HG03159 (cell line): ENCODE data around the gene SHISA7.

Experiments used
- ATAC-seq: cut with Tn5 transposase; IDR thresholded peaks from one replicate; pipeline ENCODE4 v1.9.1; 2021; ENCODE audit warnings: mild to moderate bottlenecking, moderate library complexity; ENCODE audit not compliant: unreplicated experiment

SHISA7 gene

DNA sequence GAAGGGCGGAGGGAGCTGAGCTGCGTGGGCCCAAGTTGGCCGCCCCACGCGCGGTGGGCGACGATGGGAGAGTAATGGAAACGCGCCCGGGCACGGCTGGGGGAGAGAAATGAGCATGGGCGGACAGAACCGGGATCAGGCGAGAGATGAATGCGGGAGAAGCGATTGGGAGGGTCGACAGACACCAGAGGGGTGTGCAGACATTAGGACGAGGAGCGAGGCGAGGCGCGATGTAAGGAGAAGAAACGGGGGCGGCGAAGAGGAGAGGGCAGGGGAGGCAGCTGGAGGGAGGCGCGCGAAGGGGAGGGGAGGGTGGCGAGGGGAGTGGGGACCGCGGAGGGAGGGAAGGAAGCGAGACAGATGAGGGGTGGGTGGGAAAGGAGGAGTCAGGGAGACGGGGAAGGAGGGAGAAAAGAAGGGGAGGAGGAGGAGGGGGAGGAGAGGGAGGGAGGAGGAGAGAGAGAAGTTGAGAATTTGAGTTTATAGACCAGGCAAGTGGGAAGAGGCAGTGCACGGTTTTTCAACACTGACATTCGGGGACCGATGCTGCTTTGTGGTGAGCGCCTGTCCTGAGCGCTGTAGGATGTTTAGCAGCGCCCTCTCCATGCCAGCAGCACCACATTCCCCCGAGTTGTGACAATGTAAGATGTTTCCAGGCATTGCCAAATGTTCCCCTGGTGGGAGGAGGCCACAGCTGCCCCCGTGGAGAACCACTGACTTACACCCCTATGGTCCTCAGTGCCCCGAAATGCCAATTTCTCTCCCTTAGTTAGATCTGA is at the start of gene SHISA7:
Gene SHISA7, minus strand, starts transcription at position 256 of the 779 bp plus-strand sequence. CDS start 437 bp downstream, outside the sequence.
- ATAC-seq = no peak

DNA sequence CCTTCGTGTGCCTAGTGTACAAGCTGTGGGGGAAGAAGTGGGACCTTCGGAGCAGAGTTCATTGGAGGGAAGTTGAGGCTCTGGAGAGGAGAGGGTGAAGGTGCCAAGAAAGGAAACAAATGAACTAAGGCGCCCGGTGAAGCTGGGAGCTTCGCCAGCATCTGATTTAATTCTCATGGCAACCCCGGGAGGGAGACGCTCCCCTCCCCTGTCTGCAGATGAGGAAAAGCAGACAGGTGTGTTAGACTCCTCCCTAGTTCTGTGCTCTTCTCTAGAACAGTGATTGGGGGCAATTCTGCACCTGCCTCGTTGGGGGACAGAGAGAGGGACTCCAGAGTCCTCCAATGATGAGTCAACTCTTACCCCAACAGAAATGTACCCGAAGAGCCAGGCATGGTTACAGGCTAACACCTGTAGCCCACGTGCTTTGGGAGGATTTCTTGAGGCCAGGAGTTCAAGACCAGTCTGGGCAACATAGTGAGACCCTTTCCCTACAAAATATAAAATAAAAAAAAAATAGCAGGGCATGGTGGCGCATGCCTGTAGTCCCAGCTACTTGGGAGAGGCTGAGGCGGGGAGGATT is 49.4 kb upstream of the SHISA7 start:
- no peak for ATAC-seq

DNA sequence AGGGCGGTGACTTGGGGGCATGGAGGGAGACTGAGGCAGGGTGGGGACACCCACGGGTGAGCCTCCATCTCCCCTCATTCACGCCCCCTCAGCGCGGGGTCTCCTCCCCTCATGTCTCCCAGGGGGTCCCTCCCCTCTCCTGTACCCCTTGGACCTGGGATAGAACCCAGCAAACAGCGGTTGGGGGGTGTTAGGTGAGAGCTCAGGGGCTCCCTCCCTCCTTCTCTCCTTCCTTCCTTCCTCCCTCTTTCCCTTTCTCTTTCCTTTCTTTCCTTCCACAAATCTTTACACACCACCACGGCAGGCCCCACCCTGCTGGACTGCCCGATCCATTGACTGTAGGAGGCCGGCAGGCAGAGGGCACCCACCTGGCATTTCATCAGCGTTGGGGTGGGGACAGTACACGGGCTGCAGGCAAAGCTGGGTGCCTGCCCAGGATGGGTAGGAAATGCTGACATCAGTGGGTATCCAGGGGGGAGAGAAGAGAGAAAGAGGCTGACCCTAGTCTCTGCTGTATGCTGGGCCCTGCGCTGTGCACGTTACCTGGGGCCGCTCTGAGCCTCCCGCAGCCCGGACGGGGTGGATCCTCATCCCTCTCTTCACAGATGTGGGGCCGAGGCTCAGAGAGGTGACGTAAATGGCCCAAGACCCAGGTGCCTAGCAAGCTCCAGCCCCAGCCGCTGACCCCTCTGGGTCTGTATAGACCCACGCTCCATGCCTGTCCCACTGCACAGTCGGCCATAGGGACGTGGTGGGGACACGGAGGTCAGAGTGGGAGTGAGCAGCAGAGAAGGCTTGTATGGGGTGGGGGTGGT is 48.7 kb upstream of the SHISA7 start:
- ATAC-seq = no peak

DNA sequence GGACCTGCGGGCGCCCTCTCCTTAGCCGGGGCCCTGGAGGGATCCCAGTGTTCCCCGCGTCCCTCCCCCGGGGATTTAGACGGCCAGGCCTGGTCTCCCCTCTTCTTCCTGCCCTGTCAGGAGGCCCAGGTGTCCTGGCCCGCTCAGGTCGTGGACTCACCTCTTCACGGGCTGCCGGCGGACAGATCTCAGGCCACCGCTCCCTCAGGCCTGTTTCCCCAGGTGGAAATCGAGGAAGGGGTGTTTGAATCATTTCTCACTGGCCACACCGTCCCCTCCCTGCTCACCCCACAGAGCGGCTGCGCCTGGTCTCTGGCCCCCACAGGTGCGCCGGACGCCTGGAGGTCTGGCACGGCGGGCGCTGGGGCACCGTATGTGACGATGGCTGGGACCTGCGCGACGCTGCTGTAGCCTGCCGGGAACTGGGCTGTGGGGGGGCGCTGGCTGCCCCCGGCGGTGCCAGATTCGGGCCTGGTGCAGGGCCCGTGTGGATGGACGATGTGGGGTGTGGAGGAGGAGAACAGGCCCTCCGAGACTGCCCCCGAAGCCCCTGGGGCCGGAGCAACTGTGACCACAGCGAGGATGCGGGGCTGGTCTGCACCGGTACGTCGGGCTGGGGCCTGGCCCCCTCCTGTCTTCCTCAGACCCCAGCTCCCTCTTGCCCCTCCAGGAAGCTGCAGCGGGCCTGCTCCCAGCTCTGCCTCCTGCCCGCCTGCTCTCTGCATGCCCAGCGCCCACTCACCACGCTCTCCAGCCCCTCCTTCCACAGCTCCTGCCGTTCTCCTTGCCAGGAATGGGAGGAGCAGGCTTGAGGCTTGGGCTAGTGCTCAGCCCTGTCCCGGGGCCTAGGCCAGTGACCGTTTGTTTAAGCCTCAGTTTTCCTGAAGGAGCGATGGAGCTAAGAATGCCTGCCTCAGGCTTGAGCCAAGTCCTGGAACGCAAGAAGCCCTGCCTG is 47.7 kb upstream of the SHISA7 start:
- no peak for ATAC-seq

DNA sequence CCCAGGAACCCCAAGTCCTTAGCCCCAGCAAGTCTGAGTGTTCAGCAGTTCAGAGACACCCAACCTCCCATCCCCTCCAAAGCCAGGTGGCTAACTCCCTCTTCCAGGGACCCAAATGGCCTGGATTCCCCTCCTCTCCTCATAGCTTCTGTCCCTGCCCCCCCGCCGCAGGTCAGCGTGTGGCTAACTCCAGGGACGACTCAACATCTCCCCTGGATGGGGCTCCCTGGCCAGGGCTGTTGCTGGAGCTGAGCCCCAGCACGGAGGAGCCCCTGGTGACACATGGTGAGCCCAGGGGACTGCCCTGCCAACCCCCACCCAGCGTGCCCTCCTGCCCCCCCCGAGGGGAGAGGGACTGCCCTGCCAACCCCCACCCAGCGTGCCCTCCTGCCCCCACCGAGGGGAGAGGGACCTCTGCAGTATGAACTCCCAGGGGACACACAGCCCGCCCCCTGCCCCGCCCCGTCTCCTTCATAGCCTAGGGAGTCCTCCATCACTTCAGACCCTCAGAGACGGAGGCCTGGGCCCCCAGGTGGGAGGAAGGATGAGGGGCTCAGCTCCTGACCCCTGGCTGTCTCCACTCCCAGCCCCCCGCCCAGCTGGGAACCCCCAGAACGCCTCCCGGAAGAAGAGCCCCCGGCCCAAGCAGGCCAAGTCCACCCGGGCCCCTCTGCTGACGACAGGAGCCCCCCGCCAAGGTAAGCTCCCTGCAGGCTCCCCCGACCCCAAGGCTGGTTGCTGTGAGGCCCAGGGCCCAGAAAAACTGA is 46.8 kb upstream of the SHISA7 start:
- no peak for ATAC-seq

DNA sequence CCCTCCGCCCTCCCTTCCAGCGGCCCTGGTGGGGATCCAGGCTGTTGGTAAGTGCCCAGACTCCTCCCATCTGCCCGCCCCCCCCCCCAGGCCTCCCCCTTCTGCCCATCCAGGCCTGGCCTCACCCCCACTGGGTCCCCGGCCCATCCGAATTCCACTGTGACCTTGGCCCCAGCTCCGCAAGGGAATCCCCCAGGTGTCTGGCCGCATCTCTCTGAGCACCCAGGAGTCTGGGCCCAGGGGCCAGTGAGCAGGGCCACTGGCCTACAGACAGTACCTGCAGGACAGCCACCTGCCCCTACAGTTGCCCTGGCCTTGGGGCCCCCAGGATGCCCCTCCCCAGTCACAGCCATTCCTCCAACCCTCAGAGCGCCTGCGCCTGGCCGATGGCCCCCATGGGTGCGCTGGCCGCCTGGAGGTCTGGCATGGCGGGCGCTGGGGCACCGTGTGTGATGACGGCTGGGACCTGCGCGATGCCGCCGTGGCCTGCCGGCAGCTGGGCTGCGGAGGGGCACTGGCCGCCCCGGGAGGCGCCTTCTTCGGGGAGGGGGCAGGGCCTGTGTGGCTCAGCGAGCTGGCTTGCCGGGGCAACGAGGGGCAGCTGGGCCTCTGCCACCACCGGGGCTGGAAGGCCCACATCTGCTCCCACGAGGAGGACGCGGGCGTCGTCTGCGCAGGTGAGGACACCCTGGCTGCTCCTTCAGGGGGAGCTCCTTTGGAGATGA is 46.0 kb upstream of the SHISA7 start:
- no peak for ATAC-seq

DNA sequence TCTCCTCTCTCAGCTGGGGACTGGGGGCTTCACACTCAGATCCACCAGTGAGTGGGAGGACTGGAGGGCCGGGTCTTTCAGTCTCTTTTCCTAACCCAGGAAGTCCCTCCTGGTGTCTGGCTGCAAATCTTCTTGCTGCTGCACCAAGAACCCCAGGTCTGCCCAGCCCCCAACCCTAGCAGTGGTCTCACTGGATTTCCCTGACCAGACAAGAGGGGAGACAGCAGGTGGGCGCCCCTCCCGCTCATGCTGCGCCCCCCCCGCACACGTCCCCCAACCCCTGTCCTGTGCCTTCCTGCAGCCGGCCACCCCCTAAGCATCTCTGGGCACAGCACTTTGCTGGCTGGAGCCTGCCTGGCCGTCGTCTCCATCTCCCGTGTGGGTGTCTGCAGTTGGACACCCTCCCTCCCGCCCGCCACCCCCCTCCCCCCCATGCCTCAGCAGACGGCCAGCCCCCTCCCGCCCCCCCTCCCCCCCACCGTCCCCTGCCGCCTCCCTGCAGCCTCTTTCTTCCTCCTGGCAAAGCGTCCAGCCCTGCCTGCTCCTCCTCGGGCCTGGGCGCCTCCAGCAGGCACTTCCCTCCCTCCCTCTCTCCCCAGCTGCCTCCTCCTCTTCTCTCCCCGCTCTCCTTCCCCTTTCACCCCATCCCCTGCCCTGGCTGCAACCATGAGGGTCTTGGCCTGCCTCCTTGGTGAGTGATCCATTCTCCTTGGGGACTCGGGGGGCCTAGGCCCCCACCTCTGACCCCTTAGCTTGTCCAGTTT is 45.0 kb upstream of the SHISA7 start, which contains the start of gene SSC5D:
Gene SSC5D, plus strand, starts transcription at position 513 of the 764 bp plus-strand sequence. Its CDS starts 154 bp downstream, at position 667.
- ATAC-seq = no peak

DNA sequence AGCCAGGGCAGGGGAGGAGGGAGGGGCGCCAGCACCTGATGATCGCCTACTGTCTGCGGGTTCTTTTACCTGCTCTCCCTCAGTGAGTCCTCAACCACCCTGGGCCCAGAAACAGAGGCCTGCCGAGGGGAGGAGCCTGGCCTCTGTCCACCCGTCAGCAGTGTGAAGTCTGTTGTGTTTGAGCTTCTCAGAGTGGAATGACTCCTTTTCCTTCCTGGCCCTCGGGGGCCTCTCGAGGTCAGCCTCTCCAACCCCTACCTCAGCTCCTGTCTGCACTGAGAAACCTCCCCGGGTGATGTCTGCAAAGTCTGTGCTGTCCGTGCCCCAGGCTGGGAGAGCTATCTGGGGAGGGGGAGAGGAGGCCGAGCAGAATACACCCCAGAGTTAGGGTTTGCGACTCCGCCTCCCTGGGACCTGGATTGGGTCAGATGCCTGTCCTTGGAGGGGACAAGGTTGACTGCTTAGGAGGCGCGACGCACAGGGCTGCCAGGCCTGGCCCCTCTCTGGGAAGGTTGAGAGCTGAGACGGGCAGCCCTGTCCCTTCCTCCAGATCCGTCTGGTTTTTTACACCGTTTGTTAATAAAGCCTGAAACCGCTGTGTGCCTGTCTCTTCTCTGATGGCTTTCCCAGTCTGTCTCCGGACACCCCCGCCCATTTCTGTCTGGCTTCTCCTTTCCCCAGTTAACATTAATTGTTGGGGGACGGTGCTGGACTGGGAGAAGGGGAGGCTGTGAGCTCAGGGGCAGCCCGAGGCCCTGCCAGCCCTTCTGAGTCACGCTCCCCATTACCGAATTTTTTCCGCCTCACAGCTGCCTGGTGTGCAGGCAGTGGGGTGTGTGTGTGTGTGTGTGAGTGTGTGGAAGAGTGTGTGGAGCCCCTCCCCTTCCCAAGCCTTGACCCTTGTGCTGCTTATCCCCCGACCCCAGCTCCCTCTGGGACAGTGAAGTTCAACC is 44.1 kb upstream of the SHISA7 start:
- no peak for ATAC-seq

DNA sequence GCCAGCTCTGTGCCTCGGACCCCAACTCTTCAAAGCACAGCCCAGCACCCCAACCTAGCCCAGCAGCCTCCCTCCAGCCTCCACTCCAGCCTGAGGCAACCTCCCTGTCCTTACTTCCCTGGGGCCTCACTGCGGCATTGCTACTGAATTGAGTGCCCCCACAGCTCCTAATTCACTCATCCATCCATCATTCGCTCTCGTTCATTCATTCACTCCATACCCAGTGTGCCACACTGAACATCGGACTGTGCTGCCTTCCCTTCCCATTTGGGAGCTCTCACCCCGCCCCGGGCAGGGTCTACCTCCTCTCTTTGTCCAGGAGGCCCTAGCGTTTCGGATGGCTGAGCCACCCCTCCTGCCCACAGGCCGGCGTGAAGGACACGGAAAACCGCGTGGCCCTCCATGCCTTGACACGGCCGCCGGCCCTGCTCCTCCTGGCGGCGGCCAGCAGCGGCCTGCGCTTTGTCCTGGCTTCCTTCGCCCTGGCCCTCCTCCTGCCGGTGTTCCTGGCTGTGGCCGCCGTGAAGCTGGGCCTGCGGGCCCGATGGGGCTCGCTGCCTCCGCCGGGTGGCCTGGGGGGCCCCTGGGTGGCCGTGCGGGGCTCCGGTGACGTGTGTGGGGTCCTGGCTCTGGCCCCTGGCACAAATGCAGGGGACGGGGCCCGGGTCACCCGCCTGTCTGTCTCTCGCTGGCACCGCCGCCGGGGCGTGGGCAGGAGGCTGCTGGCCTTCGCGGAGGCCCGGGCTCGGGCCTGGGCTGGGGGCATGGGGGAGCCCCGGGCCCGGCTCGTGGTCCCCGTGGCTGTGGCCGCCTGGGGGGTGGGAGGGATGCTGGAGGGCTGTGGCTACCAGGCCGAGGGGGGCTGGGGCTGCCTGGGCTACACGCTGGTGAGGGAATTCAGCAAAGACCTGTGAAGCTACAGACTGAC is 43.2 kb upstream of the SHISA7 start:
- ATAC-seq = no peak

DNA sequence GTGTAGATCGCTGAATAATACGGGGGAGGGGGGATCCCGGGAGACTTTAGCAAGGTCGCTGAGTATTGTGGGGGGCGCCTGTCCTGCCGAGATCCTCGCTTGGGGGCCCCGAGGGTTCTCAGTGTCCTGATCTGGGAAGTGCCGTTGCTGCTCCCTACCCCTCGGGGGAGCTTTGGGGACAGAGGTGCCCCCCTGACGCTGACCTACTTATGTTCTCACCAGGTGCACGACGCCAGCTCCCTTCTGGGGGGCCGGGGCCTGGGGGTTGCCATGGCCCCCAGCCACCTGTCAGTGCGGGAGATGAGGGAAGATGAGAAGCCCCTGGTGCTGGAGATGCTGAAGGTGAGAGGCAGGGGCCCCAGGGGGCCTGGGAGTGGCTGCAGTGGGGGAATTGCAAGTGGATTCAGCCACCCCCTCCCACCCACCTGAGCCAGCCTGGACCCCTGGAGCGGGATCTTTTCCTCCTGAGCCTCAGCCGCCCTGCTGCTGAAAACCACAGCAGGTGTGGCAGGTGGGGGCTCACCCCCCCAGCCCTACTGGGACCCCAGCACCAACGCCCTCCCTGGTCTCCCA is 42.4 kb upstream of the SHISA7 start:
- ATAC-seq = no peak

DNA sequence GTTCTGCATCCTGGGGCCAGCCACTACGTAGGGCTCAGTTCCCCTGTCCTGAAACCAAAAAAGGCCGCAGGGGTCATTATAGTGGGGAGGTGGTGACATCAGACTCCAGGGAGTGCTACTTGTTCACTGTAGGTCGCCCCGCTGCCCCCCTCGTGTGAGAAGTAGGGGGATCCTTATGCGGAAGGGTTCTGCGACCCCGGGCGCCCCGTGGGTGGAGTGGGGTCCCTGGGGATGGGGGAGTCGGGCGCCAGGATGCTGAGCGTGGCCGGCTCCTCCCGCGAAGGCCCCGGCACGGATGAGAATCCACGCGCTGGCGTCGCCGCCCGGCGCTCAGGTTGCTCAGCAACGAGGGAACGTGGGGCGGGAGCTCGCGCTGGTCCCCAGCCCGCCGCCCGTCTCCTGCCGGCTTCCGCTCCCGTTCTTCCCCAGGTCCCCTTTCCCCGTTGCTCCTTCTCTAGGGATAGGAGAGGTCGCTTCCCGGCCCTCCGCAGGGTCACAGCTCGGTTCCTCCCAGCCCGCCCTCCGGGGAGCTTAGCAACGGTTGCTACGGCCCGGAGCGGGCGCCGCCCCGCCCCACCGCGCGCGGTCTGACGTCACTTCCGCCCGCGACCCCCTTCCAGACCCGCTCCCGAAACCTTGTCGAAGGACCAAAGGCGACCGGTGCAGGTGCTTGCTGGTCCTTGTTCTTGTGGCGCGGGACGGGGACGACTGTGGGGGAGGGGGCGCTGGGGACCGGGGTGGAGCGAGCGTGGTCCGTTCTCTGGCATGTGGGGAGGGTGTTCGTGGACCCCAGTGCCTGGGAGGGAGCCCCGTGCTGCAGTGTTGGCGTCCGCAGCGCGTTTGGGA is 41.7 kb upstream of the SHISA7 start, which contains the start of gene NAT14:
Gene NAT14, plus strand, starts transcription at position 596 of the 846 bp plus-strand sequence. CDS start 521 bp downstream, outside the sequence.
- peak; percentile 66 for ATAC-seq

DNA sequence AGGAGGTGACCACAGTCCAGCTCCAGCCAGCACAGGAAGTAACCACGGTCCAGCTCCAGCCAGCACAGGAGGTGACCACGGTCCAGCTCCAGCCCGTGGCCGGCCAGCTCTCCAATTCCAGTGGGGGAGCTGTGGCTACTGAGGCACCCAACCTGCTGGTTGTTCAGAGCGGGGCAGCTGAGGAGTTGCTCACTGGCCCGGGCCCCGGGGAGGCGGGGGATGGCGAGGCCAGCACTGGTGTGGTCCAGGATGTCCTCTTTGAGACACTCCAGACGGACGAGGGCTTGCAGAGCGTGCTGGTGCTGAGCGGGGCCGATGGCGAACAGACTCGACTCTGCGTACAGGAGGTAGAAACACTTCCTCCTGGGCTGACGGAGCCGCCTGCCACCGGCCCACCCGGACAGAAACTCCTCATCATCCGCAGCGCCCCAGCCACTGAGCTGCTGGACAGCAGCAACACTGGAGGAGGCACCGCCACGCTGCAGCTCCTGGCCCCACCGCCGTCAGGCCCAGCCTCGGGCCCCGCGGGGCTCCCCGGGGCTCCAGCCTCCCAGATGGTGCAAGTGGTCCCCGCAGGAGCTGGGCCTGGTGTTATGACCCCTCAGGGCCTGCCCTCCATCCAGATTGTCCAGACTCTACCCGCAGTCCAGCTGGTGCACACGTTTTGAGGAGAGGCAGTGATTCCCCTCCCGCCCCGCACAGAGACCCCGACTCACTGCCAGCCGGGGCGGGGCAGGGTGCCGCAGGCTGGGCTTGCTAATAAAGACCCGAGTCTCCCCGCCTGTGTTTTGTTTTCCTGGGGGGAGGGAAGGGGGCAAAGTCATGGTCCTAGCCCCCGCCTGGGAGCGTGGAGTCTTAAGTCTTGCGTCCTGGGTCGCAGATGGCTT is 40.8 kb upstream of the SHISA7 start:
- no peak for ATAC-seq

DNA sequence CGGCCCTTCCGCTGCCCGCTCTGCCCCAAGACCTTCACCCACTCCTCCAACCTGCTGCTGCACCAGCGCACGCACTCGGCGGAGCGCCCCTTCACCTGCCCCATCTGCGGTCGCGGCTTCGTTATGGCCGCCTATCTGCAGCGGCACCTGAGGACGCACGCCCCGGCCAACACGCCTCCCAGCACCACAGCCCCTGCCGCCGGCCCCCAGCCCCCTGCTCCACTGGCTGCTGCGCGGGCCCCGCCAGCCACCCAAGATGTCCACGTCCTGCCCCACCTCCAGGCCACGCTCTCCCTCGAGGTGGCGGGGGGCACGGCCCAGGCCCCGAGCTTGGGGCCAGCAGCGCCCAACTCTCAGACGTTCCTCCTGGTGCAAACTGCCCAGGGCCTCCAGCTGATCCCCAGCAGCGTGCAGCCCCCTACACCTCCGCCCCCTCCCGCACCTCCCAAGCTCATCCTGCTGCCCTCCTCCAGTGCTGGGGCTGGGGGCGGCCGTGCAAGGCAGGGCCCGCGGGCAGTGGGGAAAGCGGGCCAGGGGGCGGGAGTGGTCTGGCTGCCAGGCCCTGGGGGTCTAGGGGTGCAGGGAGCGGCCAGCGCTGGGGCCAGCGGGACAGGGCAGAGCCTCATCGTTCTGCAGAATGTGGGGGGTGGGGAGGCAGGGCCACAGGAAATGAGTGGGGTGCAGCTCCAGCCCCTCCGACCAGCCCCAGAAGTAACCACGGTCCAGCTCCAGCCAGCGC is 40.0 kb upstream of the SHISA7 start:
- ATAC-seq = no peak
